ENCODE data around the gene NTN3. TPM values are rescaled to one million over a fixed set of nuclear protein-coding genes. Genes with fewer than 3 reads are reported as not detected.

The NTN3 gene
- total and polyA plus RNA-seq, 2 of the 8 experiments (the other 6 are each of a cell fraction or from before 2014, with no cell fraction given): 0.30 to 0.34 TPM

DNA sequence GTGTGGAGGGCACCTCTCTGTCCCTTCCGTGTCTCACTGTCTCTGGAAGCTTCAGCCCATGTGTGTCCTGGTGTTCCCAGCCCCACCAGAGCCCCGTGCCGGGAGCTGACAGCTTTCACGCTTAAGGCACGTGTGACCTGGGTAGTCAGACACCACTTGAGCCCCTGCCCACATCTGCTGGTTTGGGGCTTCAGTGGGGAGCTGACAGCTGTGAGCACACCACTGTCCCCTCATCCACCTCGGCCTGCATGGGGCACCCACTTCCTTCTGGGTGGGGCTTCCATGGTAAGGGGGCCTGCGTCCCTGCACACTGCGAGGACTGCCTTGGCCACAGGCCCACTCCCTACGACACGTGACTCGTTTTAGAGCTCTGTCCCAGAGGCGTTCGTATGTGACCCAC lies 13.8 kb upstream of the NTN3 start:
- no peak overlapping the region for H3K27ac ChIP-seq (ENCODE audit: low read depth, low read length)
- peaks cover 0 to 18% (median 15%) of the 10 kb centered on the region in 4 experiments; a peak in 6 of 7 replicates for H3K4me1 ChIP-seq (replicated peaks in 1 of 4; ENCODE audit: control insufficient read depth in 3 of 4, insufficient read depth in 4 of 4, low read length in 3 of 4)
- ChIA-PET CTCF (ENCODE audit: partially characterized antibody) (interaction anchor here (0.8 to 3.3 kb wide), 7 partner anchors 10 to 206 kb away, joined by 3 to 21 read pairs (median 5); partner anchors contain the start of genes ECI1 and TBC1D24), POLR2A (ENCODE audit: partially characterized antibody) (interaction anchor here (0.6 to 2.8 kb wide), 7 partner anchors 9 to 240 kb away, joined by 3 to 21 read pairs (median 3); partner anchors contain the start of gene NTN3)
- WGBS, 2 experiments (ENCODE audit: extremely low coverage in 1 of 2, insufficient coverage in 1 of 2, insufficient read length in 1 of 2, insufficient replicate concordance in 2 of 2, low coverage in 1 of 2, low lambda C conversion rate in 2 of 2, missing lambda C conversion rate in 1 of 2): 92% methylated on average over 13 of the region's 13 CpGs; no CpG with 5 or more reads in 1 of the 2 experiments
- no peak overlapping the region for H3K4me3 ChIP-seq (ENCODE audit: extremely low read depth in 1 of 4, insufficient read depth in 2 of 4, low read depth in 3 of 4, low read length in 4 of 4)
- peaks cover 10% of the 10 kb centered on the region for H3K79me1 ChIP-seq (ENCODE audit: low read depth, low read length)
- no peak overlapping the region for H3K4ac ChIP-seq (replicated peaks; ENCODE audit: insufficient read length, low read depth, low read length)
- no peak overlapping the region for H3K4me2 ChIP-seq (ENCODE audit: insufficient read depth in 1 of 2, low read depth in 2 of 2, low read length in 2 of 2)
- no peak overlapping the region for H3K23ac ChIP-seq (ENCODE audit: insufficient read length)
- no peak overlapping the region for H3K56ac ChIP-seq (replicated peaks; ENCODE audit: insufficient read length, low read depth, low read length)
- no peak overlapping the region for H4K8ac ChIP-seq (ENCODE audit: extremely low read depth, insufficient read depth, low read length)
- H3K27me3 ChIP-seq (replicated peaks in 1 of 4; ENCODE audit: control insufficient read depth in 3 of 4, extremely low read depth in 1 of 4, insufficient read depth in 3 of 4, low read length in 3 of 4): no peaks in the 10 kb centered on the region
- H2BK20ac ChIP-seq (ENCODE audit: low read length): no peak overlapping the region
- H2BK5ac ChIP-seq (ENCODE audit: low read depth, low read length): peak overlapping the region; percentile 60
- H3K14ac ChIP-seq (ENCODE audit: insufficient read length): no peak overlapping the region
- FAIRE-seq (no peak), DNase-seq (ENCODE audit: low read depth in 1 of 2, low spot score in 2 of 2) (no peak)
- no peak overlapping the region for H2AK5ac ChIP-seq (ENCODE audit: low read depth, low read length)
- H4K5ac ChIP-seq (ENCODE audit: insufficient read length, low read depth, low read length): no peak overlapping the region
- H3K9me3 ChIP-seq (ENCODE audit: insufficient read depth in 2 of 2, low read depth in 1 of 2, low read length in 1 of 2): no peaks in the 10 kb centered on the region
- no peak for TF ChIP-seq JUND (IDR thresholded peaks at IDR 0.05; ENCODE audit: low read length)
- no peak for TF ChIP-seq MAFK (IDR thresholded peaks at IDR 0.05; ENCODE audit: low read depth, low read length)
- TF ChIP-seq NANOG (IDR thresholded peaks at IDR 0.05; ENCODE audit: insufficient read depth, low read depth, low read length, poor library complexity, severe bottlenecking): no peak
- TF ChIP-seq EP300 (IDR thresholded peaks at IDR 0.05; ENCODE audit: borderline replicate concordance in 1 of 2, low read depth in 2 of 2, low read length in 2 of 2): no peak
- TF ChIP-seq TAF1 (IDR thresholded peaks at IDR 0.05; ENCODE audit: low read depth, low read length): no peak
- no peak for TF ChIP-seq RAD21 (IDR thresholded peaks at IDR 0.05 in 1 of 2, conservative IDR thresholded peaks at IDR 0.05 in 1 of 2; ENCODE audit: low read depth in 2 of 2, low read length in 2 of 2)
- no peak for TF ChIP-seq RNF2 (IDR thresholded peaks at IDR 0.05; ENCODE audit: borderline replicate concordance, low read depth, low read length, missing control alignments, poor library complexity, severe bottlenecking)
- TF ChIP-seq, protein P1, sequence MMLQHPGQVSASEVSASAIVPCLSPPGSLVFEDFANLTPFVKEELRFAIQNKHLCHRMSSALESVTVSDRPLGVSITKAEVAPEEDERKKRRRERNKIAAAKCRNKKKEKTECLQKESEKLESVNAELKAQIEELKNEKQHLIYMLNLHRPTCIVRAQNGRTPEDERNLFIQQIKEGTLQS (IDR thresholded peaks at IDR 0.05; ENCODE audit: insufficient read depth, low read depth, low read length): no peak
- no peak for TF ChIP-seq SAP30 (IDR thresholded peaks at IDR 0.05; ENCODE audit: insufficient read depth, insufficient replicate concordance, low read length)
- no peak for TF ChIP-seq KDM5A (IDR thresholded peaks at IDR 0.05; ENCODE audit: low read length)
- TF ChIP-seq RFX5 (IDR thresholded peaks at IDR 0.05; ENCODE audit: borderline replicate concordance, low read depth, low read length): no peak
- no peak overlapping the region for H2BK15ac ChIP-seq (ENCODE audit: low read length)
- no peak overlapping the region for H2BK120ac ChIP-seq (replicated peaks; ENCODE audit: low read depth, low read length)
- no peak overlapping the region for H3K9ac ChIP-seq (replicated peaks in 1 of 4; ENCODE audit: extremely low read depth in 1 of 4, low read depth in 3 of 4, low read length in 3 of 4)
- no peak overlapping the region for H2BK12ac ChIP-seq (ENCODE audit: low read depth, low read length)
- no peak overlapping the region for H3K18ac ChIP-seq (ENCODE audit: extremely low read depth, low read length)
- H3K36me3 ChIP-seq (ENCODE audit: control insufficient read depth in 2 of 4, insufficient read depth in 4 of 4, low read length in 3 of 4): peaks cover 25 to 50% (median 39%) of the 10 kb centered on the region in 4 experiments
- H4K91ac ChIP-seq (replicated peaks; ENCODE audit: insufficient read length, low read length): no peak overlapping the region
- H2AFZ ChIP-seq (ENCODE audit: low read length): no peak overlapping the region
- peaks cover 9 to 24% of the 10 kb centered on the region in 2 experiments for H4K20me1 ChIP-seq (replicated peaks in 1 of 2; ENCODE audit: control insufficient read depth in 1 of 2, insufficient read depth in 2 of 2, low read length in 2 of 2)
- peaks cover 13% of the 10 kb centered on the region; the same call in 1 of the 2 replicates for H3K23me2 ChIP-seq (ENCODE audit: low read depth, low read length)
- peaks cover 0 to 6% of the 10 kb centered on the region in 2 experiments; a peak in 2 of 4 replicates for H3K79me2 ChIP-seq (ENCODE audit: control insufficient read depth in 1 of 2, insufficient read depth in 2 of 2, low read length in 2 of 2)
